HFFc6 (cell line): Measurements from ENCODE around the gene ANKRD36C. TPM values are rescaled to one million over a fixed set of nuclear protein-coding genes. Genes with fewer than 3 reads are reported as not detected.
"Not testable (repeated sequence)": the region's sequence is repeated elsewhere in the genome, so short reads cannot be mapped to it uniquely, and the experiment has no call there.

ENCODE experiments used
- DNase-seq: peaks from one replicate; pipeline ENCODE4 v3.0.0-alpha.2; 2018
- H3K27ac Mint-ChIP-seq: 2 replicates; pipeline ENCODE4 v1.8.0; 2020; ENCODE audit warnings: mild to moderate bottlenecking, mixed read lengths
- H3K27me3 Mint-ChIP-seq: 2 replicates; pipeline ENCODE4 v1.8.0; 2021; ENCODE audit warnings: mild to moderate bottlenecking, moderate library complexity, mixed read lengths; ENCODE audit not compliant: insufficient read depth
- H3K36me3 Mint-ChIP-seq: 2 replicates; pipeline ENCODE4 v1.8.0; 2021; ENCODE audit warnings: low read depth, mixed read lengths
- H3K4me1 Mint-ChIP-seq: 2 replicates; pipeline ENCODE4 v1.8.0; 2020; ENCODE audit warnings: low read depth, mixed read lengths
- H3K4me3 Mint-ChIP-seq: 2 replicates; pipeline ENCODE4 v1.8.0; 2020; ENCODE audit warnings: mild to moderate bottlenecking, moderate library complexity, mixed read lengths
- H3K9me3 Mint-ChIP-seq: 2 replicates; pipeline ENCODE4 v1.8.0; 2020; ENCODE audit warnings: mild to moderate bottlenecking, mixed read lengths
- total RNA-seq, 6 experiments: library from RNA; stranded (reverse); fragmentation: NEBNext Ultra II Directional; extraction: Animal tissue kit (Norgen Biotek cat#: 25700); gene quantifications; 2 replicates in 1 of 6; 3 replicates in 5 of 6; pipeline ENCODE4 v1.2.3, GENCODE V29; 2021
- TF ChIP-seq, protein P1 (sequence below): fragments of 200-600 bp; sonication (generic); IDR thresholded peaks from 2 replicates; pipeline ENCODE4 v1.5.0; 2021; ENCODE audit warnings: antibody characterized with exemption, mild to moderate bottlenecking

ANKRD36C gene
- total RNA-seq, 6 experiments from 2014 or later: 5.9 to 8.9 (median 7.0) TPM

DNA sequence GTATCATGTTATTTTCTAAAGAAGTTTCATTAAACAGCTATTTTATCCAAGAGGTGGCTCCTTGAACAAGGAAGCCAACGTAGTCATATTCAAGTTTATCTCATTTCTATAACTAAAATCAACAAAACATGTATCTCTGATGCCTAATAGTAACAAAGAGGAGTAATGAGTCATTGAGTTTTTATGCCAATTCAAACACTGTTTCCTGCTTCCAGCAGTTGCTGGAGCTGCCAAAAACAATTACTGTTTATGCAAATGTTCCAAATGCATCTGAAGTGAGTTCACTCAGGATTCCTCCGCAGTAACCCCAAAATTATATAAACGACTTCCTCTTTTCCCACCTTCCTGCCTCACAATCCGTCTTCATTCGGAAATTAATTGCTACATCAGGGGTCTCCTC is 80.2 kb downstream of the ANKRD36C start:
- Mint-ChIP-seq H3K27ac (peak overlapping the region; percentile 13), H3K36me3 (peaks cover 33% of the 10 kb centered on the region), H3K4me1 (peaks cover 48% of the 10 kb centered on the region)
- not testable (repeated sequence) for H3K9me3 Mint-ChIP-seq, H3K27me3 Mint-ChIP-seq, H3K4me3 Mint-ChIP-seq
- peak; percentile 82 for DNase-seq

DNA sequence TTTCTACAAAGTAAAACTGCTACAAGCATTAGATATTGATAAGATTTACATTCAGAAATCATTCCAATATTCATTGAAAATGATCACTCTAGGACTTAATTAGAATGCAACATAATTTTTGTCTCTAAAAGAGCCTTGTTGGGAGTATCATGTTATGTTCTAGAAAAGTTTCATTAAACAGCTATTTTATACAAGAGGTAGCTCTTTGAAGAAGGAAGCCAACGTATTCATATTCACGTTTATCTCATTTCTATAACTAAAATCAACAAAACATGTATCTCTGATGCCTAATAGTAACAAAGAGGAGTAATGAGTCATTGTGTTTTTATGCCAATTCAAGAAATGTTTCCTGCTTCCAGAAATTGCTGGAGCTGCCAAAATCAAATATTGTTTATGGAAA is 97.2 kb downstream of the ANKRD36C start:
- not testable (repeated sequence) for H3K4me3 Mint-ChIP-seq, H3K27ac Mint-ChIP-seq, H3K4me1 Mint-ChIP-seq, H3K9me3 Mint-ChIP-seq, H3K27me3 Mint-ChIP-seq, DNase-seq
- H3K36me3 Mint-ChIP-seq: peaks cover 10% of the 10 kb centered on the region

DNA sequence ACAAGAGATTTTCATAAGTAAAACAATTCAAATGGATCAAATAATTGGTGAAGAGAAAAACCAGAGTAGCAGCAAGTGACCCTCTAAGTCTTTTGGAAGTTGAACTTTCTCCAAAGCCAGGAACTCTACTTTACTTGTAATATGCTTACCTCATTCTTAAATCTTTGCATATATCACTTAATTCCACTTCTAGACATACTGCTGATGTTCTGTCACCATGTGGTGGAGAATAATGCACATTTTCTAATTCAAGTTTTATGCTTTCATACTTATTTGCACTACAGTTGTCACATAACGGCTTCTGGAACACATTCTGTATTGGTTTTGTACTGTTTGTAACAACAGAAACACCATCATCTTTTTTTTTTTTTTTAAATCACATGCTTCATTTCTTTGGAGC is 123.7 kb downstream of the ANKRD36C start:
- H3K4me3 Mint-ChIP-seq, H3K4me1 Mint-ChIP-seq, H3K9me3 Mint-ChIP-seq, H3K36me3 Mint-ChIP-seq, DNase-seq, H3K27me3 Mint-ChIP-seq, H3K27ac Mint-ChIP-seq: not testable (repeated sequence)

DNA sequence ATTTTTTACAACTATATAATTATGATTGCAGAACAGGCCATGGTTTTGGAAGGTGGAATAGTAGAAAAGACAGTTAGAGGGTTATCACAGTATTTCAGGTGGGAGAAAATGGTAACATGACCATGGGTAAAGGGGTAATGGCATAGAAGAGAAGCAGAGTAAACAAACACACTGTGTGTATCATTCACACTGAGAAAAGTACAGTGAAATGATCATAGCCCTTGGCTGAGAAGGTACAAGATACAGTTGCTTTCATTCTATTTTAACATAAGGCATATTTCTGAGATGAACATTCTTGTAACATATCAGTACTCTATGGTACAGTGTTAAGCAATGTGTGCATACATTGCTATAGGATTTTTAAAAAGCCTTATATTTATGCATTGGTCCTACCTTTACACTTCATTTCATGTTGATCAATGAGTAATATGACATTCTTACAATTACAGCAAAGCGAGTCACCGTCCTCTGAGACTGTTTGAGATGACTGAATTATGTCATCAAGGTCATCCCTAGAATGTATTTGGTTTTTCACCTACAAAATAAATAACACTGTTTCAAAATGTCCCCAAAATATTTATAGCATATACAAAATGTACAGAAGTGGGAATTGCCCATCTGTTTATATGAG is 124.5 kb downstream of the ANKRD36C start:
- H3K27me3 Mint-ChIP-seq, H3K4me3 Mint-ChIP-seq, H3K36me3 Mint-ChIP-seq, H3K4me1 Mint-ChIP-seq, DNase-seq, H3K9me3 Mint-ChIP-seq, H3K27ac Mint-ChIP-seq: not testable (repeated sequence)

DNA sequence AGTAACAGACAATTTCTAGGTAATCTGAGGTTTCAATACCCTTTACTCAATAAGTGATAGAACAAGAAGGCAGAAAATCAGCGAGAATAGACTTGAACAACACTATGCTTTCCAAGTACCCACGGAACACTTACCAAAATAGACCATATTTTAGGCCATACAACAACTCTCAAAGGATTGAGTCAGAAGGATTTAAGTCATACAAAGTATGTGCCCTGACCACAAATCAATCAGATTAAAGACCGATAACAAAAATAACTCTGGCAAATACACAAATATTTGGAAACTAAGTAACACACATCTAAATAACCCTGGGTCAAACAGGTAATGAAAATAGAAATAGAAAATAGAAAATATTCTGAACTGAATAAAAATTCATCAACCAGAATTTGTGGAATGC is 129.5 kb downstream of the ANKRD36C start:
- H3K27ac Mint-ChIP-seq, H3K27me3 Mint-ChIP-seq, DNase-seq, H3K4me3 Mint-ChIP-seq, H3K36me3 Mint-ChIP-seq, H3K9me3 Mint-ChIP-seq: not testable (repeated sequence)
- H3K4me1 Mint-ChIP-seq: peaks cover 11% of the 10 kb centered on the region

DNA sequence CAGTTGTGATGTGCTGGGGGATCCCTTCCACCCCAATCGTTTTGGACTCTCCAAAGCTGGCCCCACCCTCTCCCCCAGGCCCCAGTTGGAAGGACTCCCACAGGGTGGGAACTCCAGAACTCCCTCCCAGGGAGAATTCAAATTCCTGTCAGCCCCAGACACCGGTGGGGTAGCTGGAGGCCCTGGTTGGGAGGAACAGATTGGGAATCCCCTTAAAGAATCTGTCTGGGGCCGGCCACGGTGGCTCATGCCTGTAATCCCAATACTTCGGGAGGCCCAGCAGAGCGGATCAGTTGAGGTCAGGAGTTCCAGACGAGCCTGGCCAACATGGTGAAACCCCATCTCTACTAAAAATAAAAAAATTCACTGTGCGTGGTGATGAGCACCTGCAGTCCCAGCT is 155.5 kb downstream of the ANKRD36C start:
- no peak overlapping the region for H3K4me3 Mint-ChIP-seq
- TF ChIP-seq, protein P1, sequence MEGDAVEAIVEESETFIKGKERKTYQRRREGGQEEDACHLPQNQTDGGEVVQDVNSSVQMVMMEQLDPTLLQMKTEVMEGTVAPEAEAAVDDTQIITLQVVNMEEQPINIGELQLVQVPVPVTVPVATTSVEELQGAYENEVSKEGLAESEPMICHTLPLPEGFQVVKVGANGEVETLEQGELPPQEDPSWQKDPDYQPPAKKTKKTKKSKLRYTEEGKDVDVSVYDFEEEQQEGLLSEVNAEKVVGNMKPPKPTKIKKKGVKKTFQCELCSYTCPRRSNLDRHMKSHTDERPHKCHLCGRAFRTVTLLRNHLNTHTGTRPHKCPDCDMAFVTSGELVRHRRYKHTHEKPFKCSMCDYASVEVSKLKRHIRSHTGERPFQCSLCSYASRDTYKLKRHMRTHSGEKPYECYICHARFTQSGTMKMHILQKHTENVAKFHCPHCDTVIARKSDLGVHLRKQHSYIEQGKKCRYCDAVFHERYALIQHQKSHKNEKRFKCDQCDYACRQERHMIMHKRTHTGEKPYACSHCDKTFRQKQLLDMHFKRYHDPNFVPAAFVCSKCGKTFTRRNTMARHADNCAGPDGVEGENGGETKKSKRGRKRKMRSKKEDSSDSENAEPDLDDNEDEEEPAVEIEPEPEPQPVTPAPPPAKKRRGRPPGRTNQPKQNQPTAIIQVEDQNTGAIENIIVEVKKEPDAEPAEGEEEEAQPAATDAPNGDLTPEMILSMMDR: no peak

DNA sequence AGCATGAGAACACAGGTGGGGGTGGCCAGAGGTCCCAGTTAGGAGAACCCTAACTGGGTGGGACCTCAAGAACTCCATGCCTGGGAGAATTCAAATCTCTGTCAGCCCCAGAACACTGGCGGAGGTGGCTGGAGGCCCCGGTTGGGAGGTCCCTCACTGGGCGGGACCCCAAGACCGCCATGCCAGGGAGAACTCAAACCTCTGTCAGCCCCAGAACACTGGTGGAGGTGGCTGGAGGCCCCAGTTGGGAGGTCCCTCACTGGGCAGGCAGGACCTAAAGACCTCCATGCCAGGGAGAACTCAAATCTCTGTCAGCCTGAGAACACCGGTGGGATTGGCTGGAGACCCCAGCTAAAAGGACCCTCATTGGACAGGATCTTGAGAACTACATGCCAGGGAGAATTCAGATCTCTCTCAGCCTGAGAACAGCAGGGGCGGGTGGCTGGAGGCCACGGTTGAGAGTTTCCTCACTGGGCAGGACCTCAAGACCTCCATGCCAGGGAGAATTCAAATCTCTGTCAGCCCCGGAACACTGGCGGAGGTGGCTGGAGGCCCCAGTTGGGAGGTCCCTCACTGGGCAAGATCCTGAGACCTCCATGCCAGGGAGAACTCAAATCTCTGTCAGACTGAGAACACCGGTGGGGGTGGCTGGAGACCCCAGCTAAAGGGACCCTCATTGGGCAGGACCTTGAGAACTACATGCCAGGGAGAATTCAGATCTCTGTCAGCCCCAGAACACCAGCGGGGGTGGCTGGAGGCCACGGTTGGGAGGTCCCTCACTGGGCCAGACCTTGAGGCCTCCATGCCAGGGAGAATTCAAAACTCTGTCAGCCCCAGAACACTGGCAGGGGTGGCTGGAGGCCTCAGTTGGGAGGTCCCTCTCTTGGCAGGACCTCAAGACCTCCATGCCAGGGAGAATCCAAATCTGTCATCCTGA is 157.3 kb downstream of the ANKRD36C start:
- not testable (repeated sequence) for H3K27me3 Mint-ChIP-seq

More for the DNA sequence above, 155.5 kb downstream of the ANKRD36C start:
- Mint-ChIP-seq H3K9me3 (no peaks in the 10 kb centered on the region), H3K4me1 (no peaks in the 10 kb centered on the region), H3K36me3 (peaks cover 39% of the 10 kb centered on the region), H3K27me3 (no peaks in the 10 kb centered on the region), H3K27ac (no peak overlapping the region)
- DNase-seq: no peak

DNA sequence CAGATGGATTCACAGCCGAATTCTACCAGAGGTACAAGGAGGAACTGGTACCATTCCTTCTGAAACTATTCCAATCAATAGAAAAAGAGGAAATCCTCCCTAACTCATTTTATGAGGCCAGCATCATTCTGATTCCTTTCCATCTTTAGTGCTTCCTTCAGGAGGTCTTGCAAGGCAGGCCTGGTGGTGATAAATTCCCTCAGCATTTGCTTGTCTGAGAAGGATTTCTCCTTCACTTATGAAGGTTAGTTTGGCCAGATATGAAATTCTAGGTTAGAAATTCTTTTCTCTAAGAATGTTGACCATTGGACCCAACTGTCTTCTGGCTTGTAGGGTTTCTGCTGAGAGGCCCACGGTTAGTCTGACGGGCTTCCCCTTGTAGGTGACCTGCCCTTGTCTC is 167.4 kb downstream of the ANKRD36C start:
- Mint-ChIP-seq H3K9me3 (peaks cover 58% of the 10 kb centered on the region), H3K36me3 (peaks cover 55% of the 10 kb centered on the region)
- not testable (repeated sequence) for DNase-seq, H3K27ac Mint-ChIP-seq, H3K4me3 Mint-ChIP-seq, H3K27me3 Mint-ChIP-seq, H3K4me1 Mint-ChIP-seq

More for the DNA sequence above, 157.3 kb downstream of the ANKRD36C start:
- not testable (repeated sequence) for H3K4me1 Mint-ChIP-seq, H3K4me3 Mint-ChIP-seq, H3K27ac Mint-ChIP-seq, DNase-seq, H3K9me3 Mint-ChIP-seq
- H3K36me3 Mint-ChIP-seq: peaks cover 52% of the 10 kb centered on the region

DNA sequence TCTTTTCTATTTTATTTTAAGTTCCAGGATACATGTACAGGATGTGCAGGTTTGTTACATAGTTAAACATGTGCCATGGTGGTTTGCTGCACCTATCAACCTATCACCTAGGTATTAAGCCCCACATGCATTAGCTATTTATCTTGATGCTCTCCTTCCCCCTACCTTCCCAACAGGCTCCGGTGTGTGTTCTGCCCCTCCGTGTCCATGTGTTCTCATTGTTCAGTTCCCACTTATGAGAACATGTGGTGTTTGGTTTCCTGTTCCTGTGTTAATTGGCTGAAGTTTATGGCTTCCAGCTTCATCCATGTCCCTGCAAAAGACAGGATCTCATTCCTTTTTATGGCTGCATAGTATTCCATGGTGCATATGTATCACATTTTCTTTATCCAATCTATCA is 174.1 kb downstream of the ANKRD36C start:
- not testable (repeated sequence) for H3K27ac Mint-ChIP-seq, H3K4me1 Mint-ChIP-seq, H3K27me3 Mint-ChIP-seq, DNase-seq, H3K4me3 Mint-ChIP-seq
- Mint-ChIP-seq H3K9me3 (peaks cover 52% of the 10 kb centered on the region), H3K36me3 (peaks cover 60% of the 10 kb centered on the region)

DNA sequence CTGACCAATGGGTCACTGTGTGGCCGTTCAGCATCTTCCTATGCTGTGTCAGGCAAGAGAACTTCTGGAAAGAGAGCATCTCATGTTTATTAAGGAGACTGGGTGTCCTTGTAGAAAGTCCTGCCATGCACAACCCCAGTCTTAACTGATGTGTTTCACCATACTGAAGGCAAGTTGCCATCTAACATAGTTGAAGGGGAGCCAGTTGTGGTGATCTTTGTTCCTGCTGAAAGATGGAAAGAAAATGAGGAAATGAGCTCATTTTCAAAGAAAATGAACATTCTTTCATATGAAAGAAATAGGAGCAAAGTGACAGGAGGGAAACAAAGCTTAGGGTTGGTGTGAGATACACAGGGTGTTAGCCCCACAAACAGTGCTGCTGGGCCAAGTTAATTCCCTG is 178.3 kb downstream of the ANKRD36C start:
- not testable (repeated sequence) for H3K4me1 Mint-ChIP-seq, H3K4me3 Mint-ChIP-seq, H3K27me3 Mint-ChIP-seq, H3K27ac Mint-ChIP-seq
- peaks cover 38% of the 10 kb centered on the region for H3K36me3 Mint-ChIP-seq
- peak; percentile 10 for DNase-seq
- H3K9me3 Mint-ChIP-seq: peaks cover 26% of the 10 kb centered on the region
